HG02973 (cell line): Measurements from ENCODE around the gene GTF3C2.

Experiments
- ATAC-seq: cut with Tn5 transposase; IDR thresholded peaks from one replicate; pipeline ENCODE4 v1.9.1; 2021; ENCODE audit warnings: moderate library complexity; ENCODE audit not compliant: unreplicated experiment

GTF3C2 gene, protein sequence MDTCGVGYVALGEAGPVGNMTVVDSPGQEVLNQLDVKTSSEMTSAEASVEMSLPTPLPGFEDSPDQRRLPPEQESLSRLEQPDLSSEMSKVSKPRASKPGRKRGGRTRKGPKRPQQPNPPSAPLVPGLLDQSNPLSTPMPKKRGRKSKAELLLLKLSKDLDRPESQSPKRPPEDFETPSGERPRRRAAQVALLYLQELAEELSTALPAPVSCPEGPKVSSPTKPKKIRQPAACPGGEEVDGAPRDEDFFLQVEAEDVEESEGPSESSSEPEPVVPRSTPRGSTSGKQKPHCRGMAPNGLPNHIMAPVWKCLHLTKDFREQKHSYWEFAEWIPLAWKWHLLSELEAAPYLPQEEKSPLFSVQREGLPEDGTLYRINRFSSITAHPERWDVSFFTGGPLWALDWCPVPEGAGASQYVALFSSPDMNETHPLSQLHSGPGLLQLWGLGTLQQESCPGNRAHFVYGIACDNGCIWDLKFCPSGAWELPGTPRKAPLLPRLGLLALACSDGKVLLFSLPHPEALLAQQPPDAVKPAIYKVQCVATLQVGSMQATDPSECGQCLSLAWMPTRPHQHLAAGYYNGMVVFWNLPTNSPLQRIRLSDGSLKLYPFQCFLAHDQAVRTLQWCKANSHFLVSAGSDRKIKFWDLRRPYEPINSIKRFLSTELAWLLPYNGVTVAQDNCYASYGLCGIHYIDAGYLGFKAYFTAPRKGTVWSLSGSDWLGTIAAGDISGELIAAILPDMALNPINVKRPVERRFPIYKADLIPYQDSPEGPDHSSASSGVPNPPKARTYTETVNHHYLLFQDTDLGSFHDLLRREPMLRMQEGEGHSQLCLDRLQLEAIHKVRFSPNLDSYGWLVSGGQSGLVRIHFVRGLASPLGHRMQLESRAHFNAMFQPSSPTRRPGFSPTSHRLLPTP

DNA sequence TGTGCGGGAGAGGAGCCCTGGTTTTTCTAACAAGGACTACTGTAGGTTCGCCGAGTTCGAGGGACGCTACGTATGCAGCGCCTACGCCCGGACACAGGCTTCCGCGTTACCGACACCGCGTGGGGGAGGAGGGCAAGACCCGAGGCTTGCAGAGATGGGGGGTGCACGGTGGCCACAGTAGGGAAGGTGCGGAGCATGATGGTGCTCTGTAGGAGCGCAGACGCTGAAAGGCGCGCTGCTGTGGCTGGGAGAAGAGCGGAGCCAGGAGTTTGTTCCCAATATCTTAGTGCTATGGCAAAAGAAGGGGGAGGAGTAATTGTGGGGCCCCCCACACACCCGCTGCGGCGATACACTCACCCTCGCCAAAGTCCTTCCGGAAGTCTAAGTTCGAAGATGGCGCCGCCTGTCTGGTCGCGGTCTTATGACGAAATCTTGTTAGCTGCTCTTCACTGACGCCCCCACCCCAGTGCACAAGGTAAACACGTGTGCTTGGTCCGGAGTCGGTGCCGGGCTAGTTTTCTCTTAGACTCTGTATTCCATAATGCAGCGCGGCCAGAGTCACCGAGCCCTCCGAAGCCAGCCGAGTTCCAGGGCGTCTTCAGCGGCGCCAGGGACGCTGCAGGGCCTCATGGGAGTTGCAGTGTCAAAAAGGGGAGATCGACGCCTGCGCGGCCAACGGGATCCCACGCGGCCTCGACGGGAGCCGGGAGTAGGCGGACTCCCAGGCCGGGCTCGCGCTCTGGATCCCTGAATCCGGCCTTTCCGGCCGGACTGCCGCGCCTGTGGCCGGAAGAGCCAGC is at the start of gene GTF3C2:
Gene GTF3C2, minus strand, starts transcription at position 383 of the 800 bp plus-strand sequence. CDS start 13,210 bp downstream, outside the sequence.
- peak; percentile 68 for ATAC-seq

DNA sequence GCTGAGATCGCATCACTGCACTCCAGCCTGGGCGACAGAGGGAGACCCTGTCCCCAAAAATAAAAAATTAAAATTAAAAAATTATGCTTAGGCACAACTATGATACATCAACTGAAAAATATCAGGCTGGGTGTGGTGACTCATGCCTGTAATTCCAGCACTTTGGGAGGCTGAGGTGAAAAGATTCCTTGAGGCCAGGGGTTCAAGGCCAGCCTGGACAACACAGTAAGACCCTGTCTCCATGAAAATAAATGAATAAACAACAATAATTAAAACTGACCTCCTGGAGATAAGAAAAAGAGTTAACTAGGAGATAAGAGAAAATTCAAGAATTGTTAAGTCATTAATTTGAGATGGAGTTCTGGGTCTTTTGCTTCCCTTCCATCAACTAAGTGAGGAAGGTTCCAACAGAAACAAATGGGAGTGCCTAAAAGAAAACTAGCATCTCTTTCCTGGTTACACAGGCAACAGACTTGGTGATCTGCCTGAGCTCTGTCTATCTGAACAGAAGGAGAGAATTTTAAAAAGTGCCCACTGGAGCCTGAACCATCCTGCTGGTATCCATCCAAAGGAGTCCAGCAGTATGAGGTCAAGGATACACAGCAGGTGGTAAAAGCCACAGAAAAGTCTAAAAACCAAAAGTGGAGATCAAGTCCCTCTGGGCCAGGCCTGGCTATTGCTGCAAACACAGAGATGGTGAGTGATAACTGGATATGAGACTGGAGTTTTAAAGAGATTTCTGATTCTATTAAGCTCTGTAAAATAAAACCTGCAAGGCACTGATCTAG is 44.0 kb upstream of the GTF3C2 start:
- no peak for ATAC-seq

DNA sequence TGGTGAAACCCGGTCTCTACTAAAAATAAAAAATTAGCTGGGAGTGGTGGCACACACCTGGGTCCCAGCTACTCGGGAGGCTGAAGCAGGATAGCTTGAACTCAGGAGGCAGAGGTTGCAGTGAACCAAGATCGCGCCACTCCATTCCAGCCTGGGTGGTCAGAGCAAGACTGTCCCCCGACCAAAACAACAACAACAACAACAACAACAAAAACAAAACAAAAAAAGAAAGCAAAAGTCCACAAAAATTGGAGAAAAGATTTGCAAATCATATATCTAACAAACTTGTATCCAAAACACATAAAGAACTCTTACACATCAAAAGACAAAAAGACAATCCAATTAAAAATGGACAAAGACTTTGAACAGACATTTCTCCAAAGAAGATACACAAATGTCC is 42.4 kb upstream of the GTF3C2 start:
- ATAC-seq = no peak

DNA sequence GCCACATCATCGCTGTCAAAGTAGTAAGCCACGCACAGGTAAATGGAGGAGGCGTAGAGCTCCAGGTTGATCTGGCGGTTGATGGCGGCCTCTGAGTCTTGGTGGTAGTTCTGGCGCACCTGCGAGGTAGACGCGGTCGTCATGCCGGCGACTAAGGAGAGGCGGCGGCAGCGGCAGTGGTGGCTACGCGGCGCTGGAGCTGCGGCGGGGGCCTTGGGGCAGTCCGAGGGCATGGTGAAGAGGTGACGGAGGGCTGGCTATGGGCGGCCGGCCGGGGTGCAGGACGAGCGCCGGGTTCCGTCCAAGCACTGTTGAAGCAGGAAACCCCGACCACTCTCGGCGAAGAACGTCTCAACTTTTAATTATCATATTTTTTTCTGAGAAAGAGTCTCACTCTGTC is 36.7 kb upstream of the GTF3C2 start:
- ATAC-seq = no peak

DNA sequence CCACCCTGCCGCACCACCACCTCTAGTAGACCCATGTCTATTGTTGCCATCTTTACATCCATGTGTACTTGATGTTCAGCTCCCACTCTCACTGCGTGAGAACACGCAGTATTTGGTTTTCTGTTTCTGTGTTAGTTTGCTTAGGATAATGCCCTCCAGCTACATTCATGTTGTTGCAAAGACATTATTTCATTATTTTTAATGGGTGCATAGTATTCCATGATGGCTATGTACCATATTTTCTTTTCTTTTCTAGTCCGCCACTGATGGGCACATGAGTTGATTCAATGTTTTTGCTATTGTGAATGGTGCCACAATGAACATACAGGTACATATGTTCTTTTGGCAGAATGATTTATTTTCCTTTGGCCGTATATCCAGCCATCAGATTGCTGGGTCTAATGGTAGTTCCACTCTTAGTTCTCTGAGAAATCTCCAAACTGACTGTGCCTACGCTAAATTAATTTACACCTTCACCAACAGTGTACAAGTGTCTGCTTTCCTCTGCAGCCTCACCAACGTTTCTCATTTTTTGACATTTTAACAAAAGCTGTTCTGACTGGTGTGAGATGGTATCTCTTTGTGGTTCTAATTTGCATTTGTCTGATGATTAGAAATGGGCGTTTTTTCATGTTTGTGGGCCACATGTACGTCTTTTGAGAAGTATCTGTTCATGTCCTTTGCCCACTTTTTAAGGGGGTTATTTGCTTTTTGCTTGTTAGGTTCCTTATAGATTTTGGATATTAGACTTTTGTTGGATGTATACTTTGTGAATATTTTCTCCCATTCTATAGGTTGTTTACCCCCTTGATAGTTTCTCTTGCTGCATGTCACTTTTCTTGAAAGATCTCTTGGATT is 34.5 kb upstream of the GTF3C2 start:
- no peak for ATAC-seq

DNA sequence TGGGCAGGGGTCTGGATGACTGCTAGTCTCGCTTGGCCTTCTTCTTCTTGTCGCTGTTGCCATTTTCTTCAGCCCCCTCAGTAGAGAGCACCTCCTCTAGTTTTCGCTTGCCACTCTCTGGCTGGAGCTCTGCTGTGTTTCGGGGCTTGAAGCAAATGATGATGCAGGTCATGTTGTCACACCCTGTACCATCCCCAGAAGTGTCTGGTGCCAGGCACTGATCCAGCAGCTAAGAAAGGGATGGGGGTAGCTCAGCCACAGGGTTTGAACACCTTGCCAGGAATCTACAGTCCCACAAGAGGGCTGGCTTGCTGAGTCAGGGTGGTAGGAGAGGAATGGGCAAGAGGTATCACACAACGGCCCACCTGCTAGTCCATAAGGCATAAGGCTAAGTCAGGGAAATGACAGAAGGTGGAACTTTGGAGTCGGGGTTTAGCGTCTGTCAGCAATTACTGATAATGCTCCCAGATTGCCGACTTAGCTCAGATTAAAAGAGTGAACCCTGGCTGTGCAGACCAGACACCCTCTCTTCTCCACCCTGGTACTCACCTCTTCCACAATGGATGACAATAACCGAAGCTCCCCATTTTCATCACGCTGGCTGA is 25.1 kb upstream of the GTF3C2 start:
- ATAC-seq = no peak

DNA sequence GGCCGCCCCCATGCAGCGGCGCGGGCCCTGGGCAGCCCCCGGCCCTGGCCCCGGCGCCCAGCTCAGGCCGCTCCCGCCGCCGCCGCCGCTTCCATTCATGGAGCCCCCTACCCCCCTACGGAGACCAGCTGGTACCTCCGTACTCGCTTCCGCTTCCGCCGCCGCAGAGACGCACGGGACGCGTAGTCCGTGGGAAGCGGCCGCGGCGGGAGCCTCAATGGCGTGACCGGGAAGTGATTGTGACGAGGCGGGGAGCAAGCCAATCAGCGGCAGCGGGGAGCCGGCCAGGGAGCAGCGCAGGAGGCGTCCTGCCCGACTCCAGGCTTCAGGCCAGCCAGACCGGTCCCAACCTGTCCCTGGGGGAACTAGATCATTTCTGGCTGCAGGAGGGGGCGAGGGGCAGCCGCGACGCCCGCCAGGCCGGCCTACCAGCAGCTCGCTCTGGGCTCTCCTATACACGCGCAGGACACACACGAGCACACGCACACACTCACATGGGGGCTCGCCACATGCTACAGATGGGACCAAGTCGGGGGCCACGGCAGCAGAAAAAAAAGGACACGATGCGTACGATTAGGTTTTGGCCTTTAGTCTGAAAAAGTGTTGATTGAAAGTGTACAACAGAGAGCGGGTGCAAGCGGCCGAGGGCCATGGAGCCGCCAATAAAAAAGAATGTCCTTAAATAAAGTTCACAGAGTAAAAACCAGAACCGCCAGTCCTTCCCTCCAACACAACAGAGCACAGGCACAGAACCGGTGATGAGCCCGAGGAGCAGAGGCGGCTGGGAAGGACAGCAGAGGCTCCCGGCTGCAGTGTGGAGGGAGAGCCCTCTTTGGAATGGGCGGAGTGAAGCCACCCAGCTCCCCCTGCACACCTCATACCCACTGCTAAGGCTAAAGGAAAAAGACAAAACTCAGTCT is 24.3 kb upstream of the GTF3C2 start, which contains the start of gene ZNF513:
Gene ZNF513, minus strand, starts transcription at position 109 of the 920 bp plus-strand sequence. CDS start 208 bp downstream, outside the sequence.
- ATAC-seq = peak; percentile 75

DNA sequence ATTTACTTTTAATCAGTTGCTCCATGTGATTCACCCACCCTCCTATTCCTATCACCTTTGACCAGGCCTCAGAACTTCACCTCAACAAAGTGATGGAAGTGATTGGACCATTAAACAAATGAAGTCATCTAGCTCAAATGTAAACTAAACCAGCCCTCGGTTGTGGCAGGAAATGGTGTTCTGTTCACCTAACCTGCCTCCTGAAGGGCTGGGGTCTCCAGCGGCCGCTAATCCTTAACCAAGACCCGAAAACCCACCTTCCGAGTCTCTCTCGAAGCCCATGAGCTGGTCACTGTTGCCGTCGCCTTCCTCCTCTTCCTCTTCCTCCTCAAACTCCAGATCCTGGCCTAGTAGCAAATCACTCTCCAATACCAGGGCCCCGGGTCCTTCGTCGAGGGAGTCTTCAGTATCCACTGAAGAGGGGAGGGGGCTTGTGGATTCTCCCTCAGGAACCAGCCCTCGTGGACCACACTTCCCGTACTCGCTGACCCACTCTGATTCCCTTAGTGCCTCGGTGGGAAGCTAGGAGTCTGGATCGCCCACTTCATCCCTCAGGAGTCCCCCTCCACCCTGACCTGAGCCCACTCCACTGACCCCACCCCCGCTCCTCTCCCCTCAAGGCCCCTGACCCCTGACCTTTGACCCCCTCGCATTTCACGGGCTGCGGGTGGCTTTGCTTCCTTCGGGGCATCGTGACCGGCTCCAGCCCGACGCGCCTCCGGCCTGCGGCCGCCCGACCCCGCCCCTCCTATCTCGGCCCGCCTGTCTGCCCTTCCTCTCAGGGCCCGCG is 23.5 kb upstream of the GTF3C2 start:
- ATAC-seq = peak; percentile 28

DNA sequence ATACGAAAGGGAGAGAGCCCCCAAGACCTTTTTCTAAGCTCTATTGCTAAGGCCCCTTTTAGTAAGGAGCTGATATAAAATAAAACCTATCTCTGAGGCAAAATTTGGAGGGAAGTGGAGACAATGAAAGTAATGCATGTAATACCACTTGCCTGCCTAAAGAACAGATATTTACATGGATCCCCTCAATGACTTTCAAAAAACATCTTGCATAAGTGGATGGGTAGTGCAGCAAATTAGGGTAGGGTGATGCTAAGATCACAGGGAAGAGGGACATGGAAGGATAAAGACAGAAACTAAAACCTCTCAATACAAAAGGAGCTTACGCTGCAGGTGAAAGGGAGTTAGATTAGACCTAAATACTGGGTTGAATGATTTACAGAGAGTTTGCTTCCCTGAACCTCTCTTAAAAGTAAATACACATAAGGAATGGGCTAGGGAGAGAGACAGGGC is 22.8 kb upstream of the GTF3C2 start:
- no peak for ATAC-seq

DNA sequence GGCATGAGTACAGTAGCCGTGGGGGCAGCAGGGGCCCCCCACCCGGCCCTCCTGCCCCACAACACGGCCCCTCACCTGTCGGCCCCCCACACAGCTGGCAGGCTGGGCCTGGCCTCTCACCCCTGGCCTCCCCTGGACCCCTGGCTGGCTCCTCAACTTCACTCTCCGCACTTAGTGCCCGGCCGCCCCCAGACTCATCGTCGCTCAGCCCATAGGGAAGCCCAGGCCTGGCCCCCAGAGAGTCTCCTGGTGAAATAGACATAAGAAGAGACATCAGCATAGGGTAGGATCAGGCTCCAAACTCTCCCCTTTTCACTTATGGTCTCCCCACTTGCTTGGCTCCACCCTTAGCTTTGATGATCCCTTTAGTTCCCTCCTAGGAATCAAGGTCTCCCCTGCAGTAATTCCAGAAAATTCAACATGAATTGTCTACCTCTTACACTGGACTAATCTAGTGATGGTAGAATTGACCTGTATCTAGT is 22.3 kb upstream of the GTF3C2 start:
- no peak for ATAC-seq

DNA sequence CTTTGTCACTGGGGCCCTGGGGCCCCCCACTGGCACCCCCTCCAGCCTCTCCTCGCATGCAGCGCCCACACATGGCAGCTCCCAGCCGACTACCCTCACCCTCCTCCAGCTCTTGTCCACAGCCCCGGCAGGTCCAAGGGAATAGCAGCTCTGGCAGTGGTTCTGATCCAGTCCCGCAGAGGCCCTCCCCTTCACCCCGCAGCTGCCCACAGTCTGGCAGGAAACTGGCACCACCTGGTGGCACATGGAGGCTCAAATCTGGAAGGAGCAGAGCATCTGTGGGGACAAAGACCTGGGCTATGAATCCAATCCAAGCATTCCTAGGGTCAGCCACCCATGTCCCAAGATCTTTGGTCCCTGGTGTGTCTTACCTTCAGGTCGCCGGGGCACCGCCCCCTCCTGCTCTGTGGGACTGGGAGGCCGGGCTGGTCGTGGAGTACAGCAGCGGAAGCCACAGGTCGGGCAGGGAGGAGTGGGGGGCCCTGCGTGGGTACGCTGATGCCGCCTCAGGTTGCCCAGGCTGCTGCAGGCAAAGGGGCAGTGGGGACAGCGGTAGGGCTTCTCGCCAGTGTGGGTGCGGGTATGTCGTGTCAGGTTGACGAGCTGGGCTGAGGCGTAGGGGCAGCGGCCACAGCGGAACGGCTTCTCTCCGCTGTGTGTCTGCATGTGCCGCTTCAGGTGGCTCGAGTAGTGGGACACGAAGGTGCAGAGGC is 21.7 kb upstream of the GTF3C2 start:
- ATAC-seq = no peak

DNA sequence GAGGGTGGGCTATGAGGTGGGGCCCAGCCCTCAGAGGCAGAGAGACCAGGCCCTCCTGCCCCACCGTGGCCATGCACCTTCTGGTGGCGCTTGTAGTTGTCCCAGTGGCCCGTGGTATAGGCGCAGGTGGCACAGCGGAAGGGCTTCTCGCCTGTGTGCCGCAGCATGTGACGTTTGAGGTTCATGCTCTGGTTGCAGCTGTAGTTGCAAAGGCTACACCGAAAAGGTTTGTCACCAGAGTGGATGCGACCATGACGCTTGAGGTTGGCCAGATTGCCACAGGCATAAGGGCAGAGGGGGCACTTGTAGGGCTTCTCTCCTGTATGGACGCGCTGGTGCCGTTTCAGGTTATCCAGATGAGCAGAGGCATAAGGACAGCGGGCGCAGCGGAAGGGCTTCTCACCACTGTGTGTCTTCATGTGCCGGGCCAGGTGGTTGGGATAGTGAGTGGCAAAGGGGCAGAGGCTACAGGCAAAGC is 21.1 kb upstream of the GTF3C2 start:
- ATAC-seq = no peak

DNA sequence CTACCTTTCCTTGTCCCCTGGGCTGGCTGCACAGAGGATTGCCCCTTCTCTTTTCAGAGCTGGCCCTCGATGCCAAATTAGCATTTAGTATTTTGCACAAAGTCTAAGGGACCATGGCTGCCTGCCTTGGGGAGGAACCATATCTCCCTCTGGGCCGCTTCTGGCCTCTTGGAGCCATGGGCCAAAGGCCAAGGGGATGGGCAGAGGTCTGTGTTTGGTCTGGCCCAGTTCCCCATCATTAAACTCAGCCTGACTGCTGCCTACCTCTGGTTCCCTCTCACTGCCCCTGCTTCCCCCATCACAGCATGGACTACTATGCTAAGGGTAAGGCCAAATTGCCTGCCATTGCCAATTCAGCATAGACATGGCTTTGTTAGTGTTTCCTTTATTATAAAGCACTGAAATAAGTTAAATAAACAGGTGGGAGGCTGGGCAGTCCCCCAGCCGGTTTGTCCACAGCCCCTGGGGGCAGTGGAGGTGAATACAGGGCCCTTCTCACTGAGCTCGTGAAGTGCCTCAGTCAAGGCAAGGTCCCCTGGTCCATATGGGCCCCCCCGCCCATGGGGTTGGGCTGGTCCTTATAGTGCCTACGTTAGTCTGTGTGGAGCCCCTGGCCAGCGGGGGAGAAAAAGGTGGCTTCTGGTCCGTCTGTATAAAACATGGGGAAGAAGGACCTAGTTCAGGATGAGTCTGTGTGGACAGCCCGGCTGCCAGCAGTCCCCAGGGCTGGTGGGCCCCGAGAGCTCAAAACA is 20.5 kb upstream of the GTF3C2 start:
- ATAC-seq = no peak

DNA sequence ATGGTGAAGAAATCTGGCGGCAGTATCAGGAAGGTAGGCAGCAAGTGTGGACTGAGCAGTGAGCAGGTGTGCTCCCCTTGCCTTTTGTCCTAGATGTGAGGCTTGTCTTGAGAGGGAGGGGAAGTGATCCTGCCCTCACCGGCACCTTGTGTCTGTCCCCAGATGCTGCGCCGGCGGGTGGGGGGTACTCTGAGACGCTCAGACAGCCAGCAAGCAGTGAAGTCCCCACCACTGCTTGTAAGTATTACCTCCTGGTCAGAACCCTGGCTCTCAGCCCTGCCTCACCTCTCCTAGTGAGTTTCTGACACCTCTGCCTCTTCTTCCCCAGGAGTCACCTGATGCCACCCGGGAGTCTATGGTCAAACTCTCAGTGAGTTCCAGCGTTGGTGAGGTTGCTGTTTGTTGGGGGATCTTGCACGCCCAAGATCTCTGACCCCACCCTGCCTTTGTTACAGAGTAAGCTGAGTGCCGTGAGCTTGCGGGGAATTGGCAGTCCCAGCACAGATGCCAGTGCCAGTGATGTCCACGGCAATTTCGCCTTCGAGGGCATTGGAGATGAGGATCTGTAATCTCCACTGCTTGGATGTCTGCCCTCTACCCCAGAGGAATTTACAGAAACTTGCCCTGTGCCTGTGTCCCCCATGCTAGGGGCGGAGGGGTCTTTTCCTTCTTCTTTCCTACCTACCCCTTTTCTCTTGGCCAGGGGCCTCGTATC is 19.7 kb upstream of the GTF3C2 start:
- ATAC-seq = no peak
